22Rv1 (cell line): ENCODE measurements around the gene PPP1CA.

Experiments
- H3K27ac ChIP-seq: fragments of 450-650 bp; 2 replicates; pipeline ENCODE4 v1.5.1; 2017
- CTCF ChIP-seq: fragments of 450-650 bp; IDR thresholded peaks from 2 replicates; pipeline ENCODE4 v1.5.1; 2017; ENCODE audit warnings: mild to moderate bottlenecking
- ZFX ChIP-seq: fragments of 450-650 bp; IDR thresholded peaks from 2 replicates; pipeline ENCODE4 v1.6.1; 2017; ENCODE audit warnings: antibody characterized with exemption, borderline replicate concordance

The PPP1CA gene

GRCh38 chr11:67387518-67387917, 14.1 kb downstream of the PPP1CA start:
- no peak overlapping the region for H3K27ac ChIP-seq
- TF ChIP-seq CTCF = no peak
- no peak for TF ChIP-seq ZFX

GRCh38 chr11:67387069-67387468, 14.6 kb downstream of the PPP1CA start:
- no peak for TF ChIP-seq ZFX
- TF ChIP-seq CTCF = no peak
- no peak overlapping the region for H3K27ac ChIP-seq

GRCh38 chr11:67384851-67385366, 16.7 kb downstream of the PPP1CA start:
- no peak for TF ChIP-seq ZFX
- no peak for TF ChIP-seq CTCF
- no peak overlapping the region for H3K27ac ChIP-seq

- TF ChIP-seq ZFX = no peak
- peak; percentile 94 for TF ChIP-seq CTCF
- no peak overlapping the region for H3K27ac ChIP-seq
Measured at GRCh38 chr11:67382276-67383136, 19.2 kb downstream of the PPP1CA start.

- no peak for TF ChIP-seq CTCF
- H3K27ac ChIP-seq = no peak overlapping the region
Measured at GRCh38 chr11:67381244-67381972, 20.2 kb downstream of the PPP1CA start.

GRCh38 chr11:67379061-67380058, 22.3 kb downstream of the PPP1CA start:
- no peak overlapping the region for H3K27ac ChIP-seq
- no peak for TF ChIP-seq ZFX
- no peak for TF ChIP-seq CTCF
